Umbilical cord (tissue), 2 donors: Measurements from ENCODE around the gene SIL1. TPM values are rescaled to one million over a fixed set of nuclear protein-coding genes. Genes with fewer than 3 reads are reported as not detected.
"Not testable (repeated sequence)": the region's sequence is repeated elsewhere in the genome, so short reads cannot be mapped to it uniquely, and the experiment has no call there.

ENCODE experiments used
- DNase-seq: peaks from one replicate; pipeline ENCODE4 v3.0.0-alpha.2; 2015; ENCODE audit warnings: low spot score
- total RNA-seq: library from RNA; depleted of rRNA; stranded (reverse); fragments of >200 nt; gene quantifications from one replicate; pipeline ENCODE4 v1.2.3, GENCODE V29; 2014; ENCODE audit warnings: low replicate concordance; ENCODE audit not compliant: insufficient read depth

Gene SIL1
- total RNA-seq, 1 donor from 2014 or later = 48.9 TPM

DNA sequence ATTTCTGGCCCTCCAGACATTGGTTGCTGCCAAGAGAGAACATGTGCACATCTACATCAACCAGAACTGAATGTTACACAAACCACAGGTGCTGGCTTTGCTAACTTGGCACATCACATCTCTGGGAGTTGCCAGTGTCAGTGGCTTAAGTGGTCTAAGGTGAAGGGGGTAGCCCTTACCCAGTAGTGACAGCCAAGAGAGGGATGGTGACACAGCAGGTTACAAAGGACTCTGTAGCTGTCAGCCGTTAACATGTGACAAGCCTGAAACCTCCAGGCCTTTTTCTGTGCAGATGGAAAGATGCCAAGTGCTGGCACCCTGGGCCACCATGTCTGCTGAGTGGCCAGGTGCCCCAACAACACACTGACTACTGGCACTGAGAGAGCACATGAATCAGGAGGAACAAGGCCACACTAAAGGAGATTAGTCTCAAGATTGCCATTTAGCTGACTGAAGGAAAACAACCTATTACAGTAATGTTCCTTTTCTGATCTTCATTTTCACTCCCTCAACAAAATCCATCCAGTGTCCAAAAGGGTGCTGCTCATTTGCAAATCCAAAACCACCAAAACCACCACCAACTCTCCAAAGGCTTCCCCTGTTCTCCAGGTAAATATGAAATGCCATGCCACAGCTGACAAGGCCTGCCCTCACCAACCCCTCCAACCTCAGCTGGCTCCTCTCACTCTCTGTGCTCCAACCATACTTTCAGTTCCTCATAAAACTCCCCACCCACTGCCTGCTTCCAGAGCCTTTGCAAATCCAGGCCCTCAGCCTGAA, 20.2 kb downstream of the SIL1 start:
- peak; percentile 71 for DNase-seq

DNA sequence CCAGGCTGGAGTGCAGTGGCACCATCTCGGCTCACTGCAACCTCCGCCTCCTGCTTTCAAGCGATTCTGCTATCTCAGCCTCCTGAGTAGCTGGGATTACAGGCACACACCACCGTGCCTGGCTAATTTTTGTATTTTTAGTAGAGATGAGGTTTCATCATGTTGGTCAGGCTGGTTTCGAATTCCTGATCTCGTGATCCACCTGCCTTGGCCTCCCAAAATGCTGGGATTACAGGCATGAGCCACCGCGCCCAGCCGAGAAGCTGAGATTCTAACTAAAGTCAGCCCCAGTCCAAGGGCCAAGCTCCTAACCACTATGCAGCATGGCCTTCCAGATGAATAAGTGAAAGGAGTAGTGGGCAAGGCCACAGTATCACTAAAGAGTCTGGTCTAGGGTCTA, 20.9 kb downstream of the SIL1 start:
- not testable (repeated sequence) for DNase-seq

DNA sequence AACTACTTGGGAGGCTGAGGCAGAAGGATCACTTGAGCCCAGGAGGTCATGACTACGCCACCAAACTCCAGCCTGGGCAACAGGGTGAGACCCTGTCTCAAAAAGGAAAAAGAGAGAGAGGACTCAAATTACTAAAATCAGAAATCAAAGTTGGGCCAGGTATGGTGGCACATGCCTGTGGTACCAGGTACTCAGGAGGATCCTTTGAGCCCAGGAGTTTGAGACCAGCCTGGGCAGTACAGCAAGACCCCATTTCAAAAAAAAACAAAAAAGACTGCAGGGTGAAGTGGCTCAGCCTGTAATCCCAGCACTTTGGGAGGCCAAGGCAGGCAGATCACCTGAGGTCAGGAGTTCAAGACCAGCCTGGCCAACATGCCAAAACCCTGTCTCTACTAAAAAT, 23.8 kb downstream of the SIL1 start:
- not testable (repeated sequence) for DNase-seq

DNA sequence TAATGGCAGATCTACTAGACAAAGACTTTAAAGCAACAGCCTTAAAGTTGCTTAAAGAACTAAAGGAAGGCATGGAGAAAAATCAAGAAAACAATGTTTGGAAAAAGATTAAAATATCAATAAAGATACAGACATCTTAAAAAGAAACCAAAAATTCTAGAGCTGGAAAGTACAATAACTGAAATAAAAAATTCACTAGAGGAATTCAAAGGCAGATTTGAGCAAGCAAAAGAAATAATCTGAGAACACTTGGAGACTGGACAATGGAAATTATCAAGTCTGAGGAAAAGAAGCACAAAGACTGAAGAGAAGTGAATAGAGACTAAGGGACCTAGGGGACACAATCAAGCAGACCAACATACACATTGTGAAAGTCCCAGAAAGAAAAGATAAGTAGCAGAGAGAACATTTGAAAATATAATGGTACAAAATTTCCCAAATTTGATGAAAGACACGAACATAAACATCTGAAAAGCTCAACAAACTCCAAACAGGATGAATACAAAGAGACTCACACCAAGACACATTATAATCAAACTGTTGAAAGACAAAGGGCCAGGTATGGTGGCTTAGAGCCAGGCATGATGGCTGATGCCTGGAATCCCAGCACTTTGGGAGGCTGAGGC, 26.3 kb downstream of the SIL1 start:
- DNase-seq = no peak

DNA sequence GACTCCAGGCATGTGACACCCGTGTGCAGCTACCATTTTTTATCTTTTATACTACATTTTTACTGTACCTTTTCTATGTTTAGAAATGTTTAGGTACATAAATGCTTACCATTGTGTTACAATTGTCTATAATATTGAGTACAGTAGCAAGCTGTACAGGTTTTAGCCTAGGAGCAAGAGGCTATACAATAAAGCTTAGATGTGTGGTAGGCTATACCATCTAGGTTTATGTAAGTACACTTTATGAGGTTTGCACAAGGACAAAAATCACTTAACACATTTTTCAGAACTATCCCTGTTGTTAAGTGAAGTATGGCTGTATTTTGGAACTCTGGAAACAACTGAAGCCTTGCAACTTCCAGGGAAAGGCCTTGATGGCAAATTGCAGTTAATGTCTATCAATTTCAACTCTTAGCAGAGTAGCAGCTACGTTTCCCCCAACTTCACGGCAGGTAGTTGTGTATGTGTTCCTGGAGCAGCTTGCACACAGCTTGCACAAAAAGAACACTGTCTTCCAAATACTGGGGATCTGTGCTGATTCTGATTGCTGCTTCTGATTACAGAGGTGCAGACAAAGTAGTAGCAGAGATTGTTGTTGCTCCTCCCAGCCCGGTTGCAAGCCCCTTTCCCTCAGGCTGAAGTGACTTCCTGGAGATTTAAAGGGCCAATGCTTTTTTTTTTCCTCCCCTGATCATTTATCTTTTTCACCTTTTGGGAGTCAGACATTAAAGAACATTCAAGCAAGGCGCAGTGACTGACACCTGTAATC, 30.0 kb downstream of the SIL1 start:
- DNase-seq = no peak

DNA sequence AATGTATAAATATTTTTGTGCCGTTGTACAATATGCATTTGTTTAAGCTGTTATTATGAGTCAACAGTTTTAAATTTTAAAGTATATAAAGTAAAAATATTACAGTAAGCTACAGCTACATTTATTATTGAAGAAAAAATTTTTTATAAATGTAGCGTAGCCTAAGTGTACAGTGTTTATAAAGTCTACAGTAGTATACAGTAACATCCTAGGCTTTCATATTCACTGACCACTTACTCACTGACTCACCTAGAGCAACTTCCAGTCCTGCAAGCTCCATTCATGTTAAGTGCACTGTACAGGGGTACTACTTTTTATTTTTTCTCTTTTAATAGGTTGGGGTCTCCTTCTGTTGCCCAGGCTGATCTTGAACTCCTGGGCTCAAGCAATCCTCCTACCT, 30.6 kb downstream of the SIL1 start:
- no peak for DNase-seq

DNA sequence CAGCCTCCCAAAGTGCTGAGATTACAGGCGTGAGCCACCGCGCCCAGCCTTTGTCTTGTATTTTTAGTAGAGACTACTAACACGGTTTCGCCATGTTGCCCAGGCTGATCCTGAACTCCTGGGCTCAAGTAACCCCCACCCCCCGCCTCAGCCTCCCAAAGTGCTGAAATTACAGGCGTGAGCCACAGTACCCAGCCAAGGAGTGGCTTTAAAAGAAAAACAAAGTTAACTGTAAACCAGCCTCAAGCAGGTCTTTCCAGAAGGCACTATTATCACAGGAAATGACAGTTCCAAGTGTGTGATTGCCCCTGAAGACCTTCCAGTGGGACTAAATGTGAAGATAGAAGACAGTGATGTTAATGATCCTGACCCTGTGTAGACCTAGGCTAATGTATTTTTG, 31.1 kb downstream of the SIL1 start:
- no peak for DNase-seq

DNA sequence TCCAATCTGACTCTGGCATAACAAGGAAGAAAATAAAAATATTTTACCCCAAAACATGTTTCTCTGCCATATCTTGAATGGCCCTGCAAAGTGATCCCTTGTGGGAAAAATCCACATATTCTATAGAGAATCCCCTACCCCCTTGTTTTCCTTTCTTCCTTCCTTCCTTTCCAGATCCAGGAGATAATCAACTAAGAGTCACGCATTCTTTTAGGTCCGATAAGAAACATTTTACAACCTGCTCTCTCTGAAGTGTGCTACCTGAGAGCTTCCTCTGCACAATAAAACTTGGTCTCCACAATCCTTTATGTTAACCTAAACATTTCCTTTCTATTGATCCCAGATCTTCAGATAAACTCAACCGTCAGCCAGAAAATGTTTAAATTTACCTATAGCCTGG, 33.3 kb downstream of the SIL1 start:
- DNase-seq = not testable (repeated sequence)

DNA sequence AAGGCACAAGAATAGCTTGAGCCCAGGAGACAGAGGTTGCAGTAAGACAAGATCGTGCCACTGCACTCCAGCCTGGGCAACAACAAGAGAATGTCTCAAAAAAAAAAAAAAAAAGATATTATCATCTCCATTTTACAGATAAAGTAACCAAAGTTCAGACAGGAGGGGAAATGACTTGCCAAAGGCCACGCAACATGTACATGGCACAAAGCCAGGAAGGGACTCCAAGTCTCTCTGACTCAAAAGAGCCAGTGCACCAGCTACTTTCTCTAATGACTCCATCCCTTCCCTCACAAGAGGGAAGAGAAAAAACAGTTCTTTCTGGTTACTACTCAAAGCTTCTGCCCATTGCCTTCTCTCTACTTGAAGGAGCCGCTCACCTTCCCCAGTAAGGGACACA, 34.1 kb downstream of the SIL1 start:
- DNase-seq = no peak

DNA sequence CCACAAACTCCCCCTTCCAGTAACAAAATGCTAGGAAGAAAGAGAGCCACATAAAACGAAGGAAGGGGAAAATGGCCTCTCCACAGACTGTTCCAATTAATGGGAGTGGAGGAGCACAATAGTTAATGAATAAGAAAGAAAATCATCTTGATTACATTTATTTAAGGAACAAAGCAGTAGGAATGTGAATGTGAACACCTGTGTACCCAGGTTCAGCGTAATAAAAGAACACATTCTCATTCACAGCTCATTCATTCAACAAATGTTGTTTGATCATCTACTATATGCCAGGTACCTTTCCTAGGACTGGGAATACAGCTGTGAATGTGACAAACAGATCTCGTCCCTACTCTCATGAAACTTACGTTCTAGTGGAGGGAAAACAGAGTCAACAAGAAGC, 35.7 kb downstream of the SIL1 start:
- no peak for DNase-seq

DNA sequence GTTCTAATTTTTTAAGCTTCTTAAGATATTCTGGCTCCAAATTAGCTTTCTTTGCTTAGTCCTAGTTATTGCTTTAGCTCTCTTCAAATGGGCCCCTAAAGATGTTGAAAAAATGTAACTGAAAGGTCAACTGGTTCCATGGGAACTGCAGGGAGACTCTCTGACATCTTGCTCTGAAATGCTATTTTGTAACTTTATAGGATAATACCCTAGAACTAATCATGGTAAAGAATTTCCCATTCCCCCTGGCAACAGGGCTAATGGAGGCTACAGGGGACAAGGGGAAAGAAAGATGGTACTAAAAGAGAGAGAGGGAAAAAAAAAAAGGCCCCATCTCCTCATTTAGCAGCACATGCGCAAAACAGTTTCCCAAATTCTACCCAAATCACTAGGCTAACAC, 39.4 kb downstream of the SIL1 start:
- DNase-seq = no peak

DNA sequence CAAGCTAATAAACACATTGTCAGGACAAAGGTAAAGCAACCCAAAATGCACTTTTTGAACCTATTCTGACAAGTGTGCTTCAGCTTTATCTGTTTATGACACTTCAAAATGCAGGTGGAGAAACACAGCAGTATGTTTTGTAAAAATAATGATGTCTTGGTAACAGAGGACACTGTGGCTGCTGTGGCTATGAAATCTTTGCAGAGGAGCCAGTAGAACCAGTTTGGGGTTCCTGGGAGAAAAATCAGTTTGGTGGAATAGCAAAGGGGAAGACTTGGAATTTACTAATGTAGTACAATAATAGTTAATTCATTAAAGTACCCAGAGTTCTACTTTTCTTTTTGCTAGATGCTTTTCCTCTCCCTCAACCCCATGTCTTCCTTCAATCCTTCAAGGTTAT, 40.6 kb downstream of the SIL1 start:
- DNase-seq = no peak

DNA sequence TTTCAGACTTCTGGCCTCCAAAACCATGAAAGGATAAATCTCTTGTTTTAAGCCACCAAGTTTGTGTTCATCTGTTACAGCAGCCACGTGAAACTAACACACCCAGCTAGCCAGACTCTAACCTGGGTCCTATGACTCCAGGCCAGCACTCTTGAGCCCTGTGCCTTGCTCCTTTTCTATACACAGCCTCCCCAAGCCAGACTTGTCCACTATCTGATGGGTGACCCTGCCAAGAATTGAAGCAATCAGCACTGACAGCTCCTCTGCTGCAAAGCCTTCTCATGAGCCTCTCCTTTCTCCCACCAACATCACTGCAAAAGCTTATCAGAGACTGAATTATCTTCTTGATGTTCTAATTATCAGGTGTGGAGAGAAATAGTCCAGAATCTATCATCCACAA, 41.4 kb downstream of the SIL1 start:
- no peak for DNase-seq

DNA sequence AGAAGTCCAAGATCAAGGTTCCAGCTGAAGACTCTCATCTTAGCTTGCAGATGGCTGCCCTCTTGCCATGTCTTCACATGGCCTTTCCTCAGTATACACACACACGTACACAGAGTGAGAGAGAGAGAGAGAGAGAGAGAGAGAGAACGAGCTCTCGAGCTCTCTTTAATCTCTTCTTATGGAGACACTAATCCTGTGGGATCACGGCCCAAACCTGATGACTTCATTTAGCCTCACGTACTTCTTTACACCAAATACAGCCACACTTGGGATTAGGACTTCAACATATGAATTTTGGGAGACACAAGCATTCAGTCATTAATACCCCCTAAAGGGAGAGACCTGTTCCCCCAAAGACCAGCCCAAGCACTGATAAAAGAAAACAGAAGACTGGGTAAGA, 42.8 kb downstream of the SIL1 start:
- DNase-seq = no peak

DNA sequence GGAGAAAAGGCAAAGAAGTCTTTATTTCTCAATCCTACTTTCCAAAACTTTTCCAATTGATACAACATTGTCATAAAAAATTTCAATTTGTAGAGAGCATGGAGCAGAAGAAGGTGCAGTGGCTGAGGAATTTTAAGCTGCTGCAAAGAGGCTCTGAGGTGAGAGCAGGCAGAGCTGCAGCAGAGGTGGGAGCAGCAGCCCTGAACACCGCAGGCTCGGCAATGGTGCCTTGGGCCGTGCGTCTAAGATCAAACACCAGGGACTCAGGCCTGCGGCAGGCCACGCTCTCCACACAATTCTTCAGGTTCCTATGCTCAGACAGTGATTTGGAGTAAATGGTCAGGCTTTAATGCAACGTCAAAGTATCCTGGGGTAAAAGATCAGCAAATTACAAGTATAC, 46.3 kb downstream of the SIL1 start:
- no peak for DNase-seq

DNA sequence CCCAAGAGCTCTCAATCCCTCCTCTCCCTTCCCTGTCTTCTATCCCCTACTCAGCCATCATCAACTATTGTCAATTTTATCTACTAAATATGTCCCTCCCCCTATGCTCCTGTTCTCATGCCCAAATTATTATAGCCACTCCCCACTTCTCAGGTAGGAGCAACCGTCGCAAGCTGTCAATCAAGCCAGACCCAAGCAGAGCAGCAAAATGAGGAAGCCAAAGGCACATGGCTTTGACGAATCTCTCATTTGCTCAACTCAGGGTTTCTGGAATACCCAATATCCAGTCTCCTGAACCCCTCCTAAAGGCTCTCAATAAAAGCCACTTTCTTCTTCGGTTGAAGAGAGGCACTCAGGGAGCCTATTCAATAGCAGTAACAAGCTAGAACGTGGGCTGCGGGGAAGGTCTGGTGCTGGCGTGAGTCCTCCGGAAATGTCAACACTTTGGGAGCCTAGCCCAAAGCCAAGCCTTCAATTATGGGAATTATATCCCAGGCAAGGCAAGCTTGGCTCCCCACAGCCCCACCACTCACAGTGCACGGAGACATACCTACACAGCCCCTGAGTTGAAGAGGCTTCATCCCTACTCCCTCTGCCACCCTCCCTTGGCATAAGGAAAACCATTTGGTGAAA, 47.7 kb downstream of the SIL1 start:
- no peak for DNase-seq

DNA sequence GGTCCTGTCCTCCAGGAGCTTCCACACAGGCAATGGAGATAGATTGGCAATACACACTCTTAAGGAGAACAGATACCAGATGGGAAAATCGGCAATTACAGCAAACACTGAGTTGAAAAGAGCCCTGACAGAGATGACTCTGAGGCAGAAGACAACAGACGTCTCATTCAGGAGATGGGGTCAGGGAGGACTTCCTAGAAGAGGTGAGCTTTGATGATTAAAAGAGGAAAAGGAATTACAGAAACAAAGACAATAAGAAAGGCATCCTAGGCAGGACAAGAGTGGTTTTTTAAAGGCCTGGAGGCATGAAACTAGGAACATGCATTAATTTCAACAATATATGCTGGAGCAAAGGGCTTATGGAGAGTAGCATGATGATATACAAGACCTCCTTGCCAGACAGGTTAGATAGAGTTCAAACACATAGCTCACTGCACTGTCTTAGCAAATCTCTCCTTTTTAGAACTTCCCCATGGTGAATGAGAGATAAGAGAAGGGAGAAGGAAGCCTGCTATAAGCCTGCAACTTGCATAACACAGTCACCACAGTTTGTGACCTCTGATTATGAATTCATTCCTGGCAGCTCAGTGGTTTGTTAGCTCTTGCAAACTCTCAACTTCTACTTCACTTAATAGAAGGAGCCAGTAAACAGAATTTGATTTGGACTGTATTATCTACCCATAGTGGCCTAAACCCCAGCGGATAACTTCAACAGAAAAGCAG, 48.5 kb downstream of the SIL1 start:
- peak; percentile 85 for DNase-seq

DNA sequence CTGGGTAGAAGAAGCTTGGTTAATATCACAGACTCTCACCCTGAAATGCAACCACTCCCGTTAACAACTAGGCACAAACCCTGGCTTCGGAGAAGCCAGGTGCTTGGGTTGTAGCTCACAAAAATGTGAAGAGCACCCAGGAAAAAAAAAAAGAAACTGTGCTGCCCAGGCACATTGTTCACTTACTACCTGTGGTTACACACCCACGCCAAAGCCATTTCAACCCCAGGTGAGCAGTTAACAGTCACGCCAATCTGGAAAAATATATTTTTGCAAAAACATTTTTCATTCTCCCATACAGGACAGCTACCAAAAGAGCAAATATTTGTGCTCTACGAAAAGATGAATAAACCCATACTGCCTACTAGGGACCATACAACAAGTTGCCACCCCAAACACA, 49.2 kb downstream of the SIL1 start:
- no peak for DNase-seq

DNA sequence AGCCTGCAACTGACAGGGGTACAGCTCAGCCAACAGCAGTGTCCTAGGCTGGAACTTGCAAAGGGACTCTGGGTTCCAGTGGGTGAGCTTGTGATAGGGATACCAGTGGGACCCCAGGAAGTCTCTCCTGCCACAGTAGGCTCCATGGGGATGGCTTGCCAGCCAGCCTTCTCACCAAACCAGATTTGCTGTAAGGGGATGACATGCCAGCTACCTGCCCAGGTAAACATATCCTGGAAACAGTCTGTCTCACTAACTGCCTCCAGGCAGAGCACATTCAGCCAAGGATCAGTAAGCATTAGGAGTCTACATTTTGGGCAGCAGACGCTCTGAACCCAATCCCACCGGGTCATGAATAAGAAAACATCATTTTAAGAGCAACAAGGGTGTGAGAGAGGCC, 49.9 kb downstream of the SIL1 start:
- no peak for DNase-seq

DNA sequence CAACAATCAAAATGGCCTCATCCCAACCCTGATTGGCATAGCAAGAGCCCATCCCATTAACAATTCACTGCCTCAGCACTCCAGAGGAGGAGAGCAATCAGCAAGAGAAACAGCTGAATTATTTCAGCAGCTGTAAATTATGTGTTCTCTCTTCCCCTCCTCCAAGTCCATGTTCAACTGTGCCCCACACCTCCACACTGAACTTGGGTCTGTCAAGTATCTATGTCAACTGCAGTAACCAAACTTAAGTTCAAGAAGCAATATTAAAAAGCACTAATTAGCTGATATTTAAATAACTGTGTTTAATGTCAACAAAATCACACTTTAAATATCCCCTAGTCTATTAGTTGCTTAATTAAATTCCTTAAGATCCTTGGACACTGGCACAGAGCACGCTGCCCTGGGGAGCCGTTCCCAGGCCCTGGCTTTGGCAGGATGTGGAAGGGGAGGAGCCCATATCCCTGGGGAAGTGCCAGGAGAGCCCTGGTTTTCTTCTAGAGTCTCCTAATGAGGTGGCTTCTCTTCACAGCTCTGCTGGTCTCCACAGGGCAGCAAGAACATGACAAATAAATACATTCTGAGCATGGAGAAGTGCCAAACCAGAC, 50.6 kb downstream of the SIL1 start:
- DNase-seq = peak; percentile 81

DNA sequence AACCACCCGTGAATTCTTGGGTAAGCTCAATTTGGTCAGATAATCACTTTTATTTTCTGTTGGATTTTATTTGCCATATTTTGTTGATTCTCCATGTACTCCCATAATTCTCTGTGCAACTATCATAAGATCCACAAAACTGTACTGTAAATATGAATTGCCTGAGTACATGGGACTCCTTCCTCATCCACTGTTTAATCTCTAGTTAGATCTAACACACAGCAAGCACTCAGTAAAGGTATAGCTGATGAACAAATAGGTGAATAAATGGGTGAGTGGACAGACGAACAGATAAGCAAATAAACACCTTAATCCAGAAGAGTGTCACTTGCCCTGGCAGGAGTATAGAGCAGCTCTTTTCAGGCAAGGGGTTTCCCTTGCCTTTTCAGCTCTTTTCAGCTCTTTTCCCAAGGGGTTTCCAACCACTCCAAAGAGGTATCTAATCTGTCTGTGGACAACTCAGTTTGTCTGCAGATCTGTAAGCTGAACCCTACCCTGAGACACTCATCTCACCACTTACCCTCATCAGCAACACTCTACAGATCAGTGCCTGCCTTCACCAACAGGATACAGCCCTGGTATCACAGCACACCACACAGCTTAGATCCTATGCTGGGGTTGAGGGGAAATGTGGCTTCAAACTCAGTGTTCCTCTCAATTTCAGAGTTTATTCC, 51.2 kb downstream of the SIL1 start:
- DNase-seq = no peak
